Neural crest cell (in vitro differentiated cells): Measurements from ENCODE around the gene CDKN2D. TPM values are rescaled to one million over a fixed set of nuclear protein-coding genes. Genes with fewer than 3 reads are reported as not detected.
A peak's percentile ranks its signal among the peaks of the same experiment; 100 is the strongest.

Experiments used
- DNase-seq: peaks from one replicate; pipeline ENCODE4 v3.0.0; 2021; ENCODE audit warnings: low read depth, mixed read lengths, low spot score
- H3K27ac Mint-ChIP-seq: one replicate; pipeline ENCODE4 v1.8.0; 2021; ENCODE audit warnings: mild to moderate bottlenecking, mixed read lengths; ENCODE audit not compliant: unreplicated experiment
- H3K27me3 Mint-ChIP-seq: 2 replicates; pipeline ENCODE4 v1.8.0; 2021; ENCODE audit warnings: low read depth, mild to moderate bottlenecking, mixed read lengths
- H3K36me3 Mint-ChIP-seq: 2 replicates; pipeline ENCODE4 v1.8.0; 2021; ENCODE audit warnings: low read depth, mild to moderate bottlenecking, mixed read lengths
- H3K4me1 Mint-ChIP-seq: 2 replicates; pipeline ENCODE4 v1.8.0; 2021; ENCODE audit warnings: mixed read lengths
- H3K4me3 Mint-ChIP-seq: one replicate; pipeline ENCODE4 v1.8.0; 2021; ENCODE audit warnings: mild to moderate bottlenecking, mixed read lengths
- H3K9me3 Mint-ChIP-seq: 2 replicates; pipeline ENCODE4 v1.8.0; 2021; ENCODE audit warnings: mixed read lengths
- total RNA-seq: library from RNA; stranded (reverse); gene quantifications from 2 replicates; pipeline ENCODE4 v1.2.1, GENCODE V29; 2021
- TF ChIP-seq, protein P1 (sequence below): fragments of 200-600 bp; sonication (generic); conservative IDR thresholded peaks from 2 replicates; pipeline ENCODE4 v1.5.0; 2021; ENCODE audit warnings: antibody characterized with exemption, mild to moderate bottlenecking

CDKN2D gene
- total RNA-seq, 1 donor from 2014 or later: 8.7 TPM

DNA sequence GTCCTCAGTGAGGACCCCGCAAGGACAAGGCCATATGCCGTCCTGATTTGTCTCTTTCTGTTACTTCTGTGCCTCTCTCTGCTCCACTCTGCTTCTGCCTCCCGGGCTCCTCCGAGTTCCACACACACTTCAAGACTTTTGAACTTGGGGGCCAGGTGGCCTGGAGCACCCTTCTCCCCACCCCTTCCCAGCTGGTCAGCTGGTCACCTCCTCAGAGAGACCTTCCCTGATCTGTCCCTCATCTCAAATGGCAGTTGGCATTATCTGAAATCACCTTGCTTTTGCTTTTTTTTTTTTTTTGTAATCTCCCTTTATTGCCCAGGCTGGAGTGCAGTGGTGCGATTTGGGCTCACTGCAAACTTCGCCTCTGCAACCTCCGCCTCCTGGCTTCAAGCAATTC is 49.4 kb downstream of the CDKN2D start:
- no peak for DNase-seq
- Mint-ChIP-seq H3K27ac (no peak overlapping the region), H3K36me3 (no peaks in the 10 kb centered on the region), H3K27me3 (peaks cover 44% of the 10 kb centered on the region), H3K4me1 (peaks cover 26% of the 10 kb centered on the region), H3K9me3 (no peaks in the 10 kb centered on the region), H3K4me3 (peak overlapping the region; percentile 63)
- TF ChIP-seq, protein P1, sequence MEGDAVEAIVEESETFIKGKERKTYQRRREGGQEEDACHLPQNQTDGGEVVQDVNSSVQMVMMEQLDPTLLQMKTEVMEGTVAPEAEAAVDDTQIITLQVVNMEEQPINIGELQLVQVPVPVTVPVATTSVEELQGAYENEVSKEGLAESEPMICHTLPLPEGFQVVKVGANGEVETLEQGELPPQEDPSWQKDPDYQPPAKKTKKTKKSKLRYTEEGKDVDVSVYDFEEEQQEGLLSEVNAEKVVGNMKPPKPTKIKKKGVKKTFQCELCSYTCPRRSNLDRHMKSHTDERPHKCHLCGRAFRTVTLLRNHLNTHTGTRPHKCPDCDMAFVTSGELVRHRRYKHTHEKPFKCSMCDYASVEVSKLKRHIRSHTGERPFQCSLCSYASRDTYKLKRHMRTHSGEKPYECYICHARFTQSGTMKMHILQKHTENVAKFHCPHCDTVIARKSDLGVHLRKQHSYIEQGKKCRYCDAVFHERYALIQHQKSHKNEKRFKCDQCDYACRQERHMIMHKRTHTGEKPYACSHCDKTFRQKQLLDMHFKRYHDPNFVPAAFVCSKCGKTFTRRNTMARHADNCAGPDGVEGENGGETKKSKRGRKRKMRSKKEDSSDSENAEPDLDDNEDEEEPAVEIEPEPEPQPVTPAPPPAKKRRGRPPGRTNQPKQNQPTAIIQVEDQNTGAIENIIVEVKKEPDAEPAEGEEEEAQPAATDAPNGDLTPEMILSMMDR: no peak

DNA sequence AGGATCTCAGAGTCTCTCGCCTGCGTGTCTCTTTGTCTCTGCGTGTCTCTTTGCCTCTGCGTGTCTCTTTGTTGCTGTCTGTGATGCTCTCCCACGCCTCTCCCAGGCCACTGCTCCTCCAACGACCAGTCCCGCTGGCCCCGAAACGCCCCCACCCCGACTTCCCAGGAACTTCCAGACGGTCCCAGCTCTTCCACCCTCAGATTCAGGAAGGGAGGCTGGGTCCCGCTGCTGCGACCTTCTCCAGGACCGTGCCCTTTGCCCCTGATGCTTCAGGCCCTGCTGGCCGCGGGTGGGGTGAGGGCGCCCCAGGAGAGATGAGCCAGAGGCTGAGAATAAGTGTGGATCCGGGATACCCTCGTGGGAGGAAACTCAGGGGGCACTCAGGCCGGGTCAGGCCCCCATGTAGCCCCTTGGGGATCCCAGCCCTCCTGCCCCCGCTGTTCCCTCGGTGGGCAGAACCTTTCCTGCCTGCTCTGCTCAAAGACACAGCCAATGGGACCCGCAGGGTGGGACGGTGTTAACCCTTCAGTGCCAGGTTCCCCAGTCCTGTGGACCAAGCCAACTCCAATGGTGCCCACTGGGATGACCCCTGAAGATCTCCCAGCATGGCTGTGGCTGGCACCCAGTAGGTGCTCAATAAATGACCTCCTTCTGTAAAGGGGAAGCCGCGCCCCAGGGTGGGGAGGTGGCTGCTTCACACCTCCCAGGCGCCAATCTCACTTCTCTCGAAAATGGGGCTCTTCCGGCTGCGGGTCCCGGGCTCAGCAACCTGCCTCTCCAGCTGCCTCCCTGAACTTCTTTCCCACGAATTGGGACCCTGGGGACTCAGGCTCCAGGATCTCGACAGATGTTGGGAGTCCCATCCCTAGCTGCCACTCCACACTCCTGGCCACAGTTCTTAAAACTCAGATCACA is 50.1 kb downstream of the CDKN2D start:
- Mint-ChIP-seq H3K27me3 (peaks cover 44% of the 10 kb centered on the region), H3K9me3 (no peaks in the 10 kb centered on the region), H3K4me3 (peak overlapping the region; percentile 75), H3K27ac (no peak overlapping the region), H3K4me1 (peaks cover 26% of the 10 kb centered on the region), H3K36me3 (no peaks in the 10 kb centered on the region)
- DNase-seq: no peak
- TF ChIP-seq, protein P1: no peak

DNA sequence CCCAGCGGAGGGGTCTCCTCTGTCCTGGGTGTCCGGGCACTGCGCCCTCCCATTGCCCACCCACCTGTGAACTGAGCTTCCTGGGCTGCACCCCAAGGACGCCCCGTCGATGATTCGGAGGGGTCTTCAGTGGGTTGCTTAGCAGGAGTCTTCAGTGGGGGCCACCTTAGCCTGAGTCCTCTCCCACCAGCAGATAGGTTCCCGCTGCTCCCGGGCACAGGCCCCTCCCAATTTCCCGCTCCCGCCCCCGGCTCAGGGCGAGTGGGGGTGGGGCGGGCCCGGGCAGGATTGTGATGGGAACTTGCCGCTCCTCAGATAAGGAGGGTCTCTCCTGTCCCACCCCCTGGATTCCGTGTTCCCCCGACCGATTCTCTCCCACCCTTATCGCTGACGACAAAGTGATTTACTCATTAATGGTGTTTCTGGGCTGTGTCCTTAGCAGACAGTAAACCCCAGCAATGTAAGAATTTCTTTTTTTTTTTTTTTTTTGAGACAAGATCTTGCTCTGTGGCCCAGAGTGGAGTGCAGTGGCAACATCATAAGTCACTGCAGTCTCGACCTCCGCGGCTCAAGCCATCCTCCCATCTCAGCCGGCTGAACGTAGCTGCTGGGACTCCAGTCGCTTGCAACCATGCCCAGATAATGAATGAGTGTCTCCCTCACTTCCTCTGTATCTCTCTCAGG is 50.9 kb downstream of the CDKN2D start:
- peaks cover 26% of the 10 kb centered on the region for H3K4me1 Mint-ChIP-seq
- H3K4me3 Mint-ChIP-seq: peak overlapping the region; percentile 75
- peaks cover 49% of the 10 kb centered on the region for H3K27me3 Mint-ChIP-seq
- TF ChIP-seq, protein P1: no peak
- DNase-seq: no peak
- no peaks in the 10 kb centered on the region for H3K36me3 Mint-ChIP-seq
- H3K9me3 Mint-ChIP-seq: no peaks in the 10 kb centered on the region
- no peak overlapping the region for H3K27ac Mint-ChIP-seq

DNA sequence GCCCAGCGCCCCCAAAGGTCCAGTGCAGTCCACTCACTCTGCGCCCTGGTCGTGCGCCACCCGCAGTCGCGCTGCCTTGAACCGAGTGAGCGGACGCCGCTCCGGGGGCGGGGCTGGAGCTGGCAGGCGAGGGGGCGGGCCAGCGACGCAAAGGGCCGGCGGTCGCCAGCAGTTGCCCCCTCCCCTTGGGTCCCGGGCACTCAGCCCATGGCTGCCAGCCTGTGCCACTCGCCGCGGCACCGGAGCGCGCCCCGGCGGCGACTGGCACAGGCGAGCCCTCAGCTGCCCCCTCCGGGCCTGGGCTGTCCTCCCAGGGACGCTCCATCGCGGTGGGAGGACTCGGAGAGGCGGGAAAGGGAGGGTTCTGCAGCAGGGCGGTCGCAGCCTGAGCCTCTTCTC is 51.4 kb downstream of the CDKN2D start, which contains the start of gene S1PR5:
Gene S1PR5 (minus strand): TSS at position 87 of the 399 bp plus-strand sequence. CDS start 2,436 bp downstream, outside the sequence.
- Mint-ChIP-seq H3K4me3 (peak within 1 kb of the TSS; percentile 79), H3K9me3 (no peaks in the 10 kb centered on the region), H3K4me1 (peaks cover 26% of the 10 kb centered on the region), H3K27me3 (peaks cover 49% of the 10 kb centered on the region), H3K27ac (no peak within 1 kb of the TSS), H3K36me3 (no peaks in the 10 kb centered on the region)
- DNase-seq: no peak
- TF ChIP-seq, protein P1: no peak

DNA sequence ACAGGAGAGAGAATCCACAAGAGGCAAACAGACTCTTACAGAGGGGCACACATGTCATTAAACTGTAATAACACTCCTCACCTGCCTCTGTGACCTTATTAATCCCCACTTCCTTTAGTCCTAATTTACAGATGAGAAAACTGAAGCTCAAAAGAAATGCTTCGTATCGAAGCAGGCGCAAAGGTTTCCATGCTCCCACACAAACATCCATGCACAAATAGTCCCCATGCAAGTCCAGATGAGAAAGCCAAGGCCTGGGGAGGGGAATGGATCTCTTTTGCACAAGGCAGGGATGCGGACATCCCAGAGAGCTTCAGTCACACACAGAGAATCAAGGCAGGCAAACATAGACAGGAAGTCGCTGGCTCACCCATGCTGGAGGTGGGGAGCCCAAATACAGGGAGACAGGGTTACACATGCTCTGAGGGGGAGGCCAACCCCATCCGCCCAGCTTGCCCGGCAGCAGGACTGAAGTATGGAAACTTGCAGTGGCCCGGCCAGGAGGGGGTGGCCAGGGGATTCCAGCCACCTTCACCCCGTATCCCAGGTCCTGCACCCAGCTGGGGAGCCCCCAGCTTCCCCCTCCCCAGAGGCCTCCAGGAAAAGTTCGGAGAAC is 52.0 kb downstream of the CDKN2D start:
- Mint-ChIP-seq H3K4me3 (peak overlapping the region; percentile 79), H3K27me3 (peaks cover 49% of the 10 kb centered on the region), H3K27ac (no peak overlapping the region), H3K9me3 (no peaks in the 10 kb centered on the region), H3K36me3 (no peaks in the 10 kb centered on the region), H3K4me1 (peaks cover 26% of the 10 kb centered on the region)
- TF ChIP-seq, protein P1: no peak
- DNase-seq: no peak
